GM21360 (cell line): Measurements from ENCODE around the gene RNF208.
A peak's percentile ranks its signal among the peaks of the same experiment; 100 is the strongest.
"Not testable (repeated sequence)": the region's sequence is repeated elsewhere in the genome, so short reads cannot be mapped to it uniquely, and the experiment has no call there.

Experiments used
- ATAC-seq: cut with Tn5 transposase; IDR thresholded peaks from one replicate; pipeline ENCODE4 v1.9.1; 2021; ENCODE audit warnings: mild to moderate bottlenecking, moderate library complexity; ENCODE audit not compliant: unreplicated experiment

The RNF208 gene

DNA sequence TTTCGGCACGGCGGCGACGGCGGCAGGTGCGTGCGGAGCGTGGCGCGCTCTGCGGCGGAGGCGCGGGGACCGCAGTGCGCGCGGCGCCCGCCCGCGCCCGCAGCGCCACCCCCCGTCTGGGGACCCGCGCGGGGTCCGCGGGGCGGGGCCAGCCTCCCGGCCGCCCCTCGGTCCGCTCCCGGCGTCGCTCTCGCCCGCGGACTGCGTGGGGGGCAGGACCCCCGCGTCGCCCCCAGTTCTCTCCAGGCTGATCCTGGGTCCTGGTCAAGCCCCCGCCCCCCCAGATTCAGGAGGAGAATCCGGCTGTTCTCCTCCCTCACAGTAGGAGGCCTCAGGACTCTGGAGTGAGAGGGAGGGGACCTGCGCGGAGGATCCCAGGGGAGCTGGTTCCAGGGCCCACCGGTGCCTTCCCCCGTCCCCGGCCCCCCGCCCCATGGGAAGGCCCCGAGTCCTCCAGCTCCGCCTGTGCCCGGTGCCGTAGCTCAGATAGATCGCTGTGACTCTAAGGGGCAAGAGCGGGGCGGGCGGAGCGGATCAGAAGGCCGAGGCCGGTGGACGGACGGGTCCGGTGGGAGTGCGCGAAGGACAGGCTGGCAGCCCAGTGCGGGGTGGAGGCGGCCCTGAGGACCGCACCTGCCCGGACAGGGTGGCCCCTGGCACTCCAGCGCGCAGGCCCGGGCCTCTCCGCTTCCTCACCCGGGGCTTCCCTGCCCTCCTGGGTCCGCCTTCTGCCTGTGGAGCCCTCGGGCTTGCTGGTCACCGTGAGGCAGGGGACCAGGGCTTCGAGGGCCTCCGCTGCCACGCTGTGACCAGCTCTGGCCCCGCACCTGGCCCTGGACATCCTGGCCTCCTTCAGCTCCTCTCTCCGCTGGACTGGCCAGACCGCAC, at the start of gene RNF208:
Gene RNF208, minus strand, starts transcription at position 51 of the 888 bp plus-strand sequence. CDS start 1,028 bp downstream, outside the sequence.
- no peak for ATAC-seq

GRCh38 chr9:137271696-137272076, 49.6 kb upstream of the RNF208 start:
- ATAC-seq = no peak

DNA sequence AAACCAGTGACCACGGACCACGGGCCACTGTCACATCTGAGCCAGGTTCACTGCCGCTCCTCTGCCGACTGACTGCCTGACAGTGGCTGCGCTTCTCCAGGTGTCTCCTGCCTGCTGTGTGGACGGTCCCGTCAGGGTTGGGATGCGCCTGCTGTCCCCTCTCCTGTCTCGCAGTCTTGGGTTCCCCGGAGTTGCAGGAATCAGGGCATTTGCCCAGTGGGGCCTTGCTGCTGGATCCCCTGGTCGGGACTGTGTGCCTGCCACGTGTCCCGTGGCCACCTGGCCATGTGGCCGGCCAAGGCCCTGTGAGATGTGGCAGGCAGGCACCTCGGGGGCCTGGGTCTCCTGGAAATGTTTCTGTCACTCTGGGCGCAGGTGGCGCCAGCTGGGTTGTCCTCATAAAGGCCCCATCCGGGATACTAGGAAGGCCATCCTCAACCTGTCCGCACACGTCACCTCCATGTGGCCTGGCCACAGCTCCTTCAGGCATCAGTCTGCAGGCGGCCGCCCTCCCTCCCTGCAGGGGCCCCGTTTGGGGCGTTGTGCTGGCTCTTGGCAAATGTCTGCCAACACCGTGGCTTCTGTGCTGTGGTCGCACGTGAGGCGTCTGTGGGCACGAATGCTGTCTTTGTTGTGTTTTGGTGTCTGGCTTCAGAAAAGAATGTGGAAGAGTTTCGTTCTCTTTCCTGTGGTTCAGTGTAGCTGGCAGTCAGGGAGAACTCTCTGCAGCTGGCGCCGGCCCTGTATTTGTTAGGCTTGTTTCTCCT, 49.1 kb upstream of the RNF208 start:
- ATAC-seq = no peak

DNA sequence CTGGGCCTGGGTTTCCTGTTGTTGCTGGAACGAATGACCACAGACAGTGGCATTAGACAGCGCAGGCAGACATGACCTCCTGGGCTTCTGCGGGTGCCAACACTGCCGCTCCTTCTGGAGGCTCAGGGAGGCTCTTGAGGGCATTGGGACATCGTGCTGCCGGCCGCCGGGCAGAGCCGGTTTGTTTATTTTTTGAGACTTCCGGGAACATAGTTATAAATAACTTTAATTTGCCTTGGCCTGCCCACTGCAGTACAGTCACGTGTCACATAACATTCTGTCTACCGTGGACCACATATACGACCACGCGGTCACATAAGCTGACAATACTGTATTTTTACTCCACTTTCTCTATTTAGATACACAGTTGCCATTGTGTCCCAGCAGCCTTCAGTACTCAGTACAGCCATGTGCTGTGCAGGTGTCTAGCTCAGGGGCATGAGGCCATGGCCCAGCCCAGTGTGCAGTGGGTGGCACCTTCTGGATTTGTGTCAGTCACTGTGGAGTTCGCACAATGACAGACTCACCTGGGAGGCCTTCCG, 47.3 kb upstream of the RNF208 start:
- ATAC-seq = no peak

DNA sequence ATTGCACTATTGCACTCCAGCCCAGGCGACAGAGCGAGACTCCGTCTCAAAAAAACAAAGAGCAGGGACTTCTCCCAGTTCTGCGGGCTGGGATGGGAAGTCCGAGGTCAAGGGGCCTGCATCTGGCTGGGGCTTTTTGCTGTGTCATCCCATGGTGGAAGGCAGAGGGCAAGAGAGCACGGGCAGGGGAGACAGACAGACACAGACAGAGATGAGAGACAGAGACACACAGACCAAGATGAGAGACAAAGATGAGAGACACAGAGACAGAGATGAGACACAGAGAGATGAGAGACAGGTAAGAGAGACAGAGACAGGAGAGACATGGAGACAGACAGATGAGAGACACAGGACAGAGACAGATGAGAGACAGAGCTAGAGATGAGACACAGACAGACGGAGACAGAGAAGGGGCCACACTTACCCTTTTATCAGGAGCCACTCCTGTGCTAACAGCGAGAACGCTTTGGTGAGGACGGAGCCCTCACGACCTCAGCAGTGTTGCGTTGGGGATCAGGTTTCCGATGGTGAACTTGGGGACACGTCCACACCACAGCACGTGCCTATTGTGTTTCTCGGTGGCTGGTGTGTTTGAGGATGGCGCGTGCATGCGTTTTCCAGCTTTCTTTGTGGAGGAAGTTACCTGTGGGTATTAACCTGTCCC, 46.6 kb upstream of the RNF208 start:
- ATAC-seq = no peak

DNA sequence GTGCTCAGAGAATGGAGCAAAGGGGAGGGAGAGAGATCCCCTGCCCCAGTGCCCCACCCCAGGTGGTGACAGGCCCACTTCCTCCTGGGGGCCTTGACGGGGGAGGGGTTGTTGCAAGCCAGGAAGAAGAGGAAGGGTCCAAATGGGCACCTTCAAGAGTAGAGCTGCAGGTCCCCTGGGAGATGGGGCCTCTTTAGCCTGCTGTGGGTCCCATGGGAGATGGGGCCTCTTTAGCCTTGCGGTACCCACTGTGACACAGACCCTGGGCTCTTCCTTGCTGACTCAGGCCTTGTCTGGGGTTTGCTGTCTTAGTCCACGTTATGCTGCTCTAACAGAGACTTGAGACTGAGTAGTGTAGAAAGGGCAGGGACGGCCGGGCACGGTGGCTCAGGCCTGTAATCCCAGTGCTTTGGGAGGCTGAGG, 45.9 kb upstream of the RNF208 start:
- ATAC-seq = no peak

GRCh38 chr9:137266585-137267453, 44.8 kb upstream of the RNF208 start:
- ATAC-seq = no peak

DNA sequence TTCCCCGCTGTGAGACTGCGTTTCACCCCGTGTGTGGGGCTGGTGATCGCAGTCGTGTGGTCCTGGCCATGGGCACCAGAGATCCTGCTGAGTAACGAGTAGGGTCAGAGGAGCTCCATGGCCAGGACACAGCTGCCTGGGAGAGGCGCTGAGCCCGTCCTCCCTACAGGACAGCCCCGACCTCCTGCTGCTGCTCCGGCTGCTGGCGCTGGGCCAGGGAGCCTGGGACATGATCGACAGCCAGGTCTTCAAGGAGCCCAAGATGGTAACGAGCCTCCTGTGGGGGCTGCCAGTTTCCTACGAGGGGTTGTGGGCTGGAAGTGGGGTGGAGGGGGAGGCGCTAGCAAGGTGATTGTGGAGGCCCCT, 44.1 kb upstream of the RNF208 start:
- ATAC-seq = no peak

- ATAC-seq = no peak
Observed at GRCh38 chr9:137265496-137266161, 43.6 kb upstream of the RNF208 start.

GRCh38 chr9:137264067-137264466, 42.0 kb upstream of the RNF208 start:
- ATAC-seq = no peak

DNA sequence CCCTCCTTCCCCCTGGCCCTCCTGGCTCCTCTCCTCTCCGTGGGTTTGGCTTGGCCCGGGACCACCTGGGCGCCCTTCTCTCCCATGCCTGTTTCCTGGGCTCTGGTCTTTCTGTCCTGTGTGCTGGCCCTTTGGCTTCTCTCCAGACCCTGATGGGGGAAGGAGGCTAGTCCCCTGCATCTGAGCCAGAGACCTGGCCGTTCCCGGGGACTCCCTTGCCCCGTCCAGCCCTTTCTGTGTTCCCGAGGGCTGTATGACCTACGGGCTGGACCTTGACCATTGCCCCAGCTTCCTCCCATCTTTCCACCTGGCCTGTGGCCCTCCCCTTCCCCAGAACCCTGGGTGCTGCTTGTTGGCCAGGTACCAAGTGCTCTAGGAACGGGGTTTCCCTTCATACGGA, 41.5 kb upstream of the RNF208 start:
- ATAC-seq = no peak

DNA sequence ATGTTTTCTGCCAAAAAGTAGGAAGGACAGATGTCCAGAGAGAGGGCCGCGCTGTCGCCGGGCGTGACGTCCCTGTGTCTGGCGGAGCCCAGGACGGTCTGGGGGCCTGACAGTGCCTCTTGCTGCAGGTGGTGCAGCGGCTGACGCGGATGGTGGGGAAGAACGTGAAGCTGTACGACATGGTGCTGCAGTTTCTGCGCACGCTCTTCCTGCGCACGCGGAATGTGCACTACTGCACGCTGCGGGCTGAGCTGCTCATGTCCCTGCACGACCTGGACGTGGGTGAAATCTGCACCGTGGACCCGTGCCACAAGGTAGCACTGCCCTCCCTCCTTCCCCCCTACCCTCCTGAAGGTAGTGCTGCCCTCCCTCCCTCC, 40.9 kb upstream of the RNF208 start:
- no peak for ATAC-seq

DNA sequence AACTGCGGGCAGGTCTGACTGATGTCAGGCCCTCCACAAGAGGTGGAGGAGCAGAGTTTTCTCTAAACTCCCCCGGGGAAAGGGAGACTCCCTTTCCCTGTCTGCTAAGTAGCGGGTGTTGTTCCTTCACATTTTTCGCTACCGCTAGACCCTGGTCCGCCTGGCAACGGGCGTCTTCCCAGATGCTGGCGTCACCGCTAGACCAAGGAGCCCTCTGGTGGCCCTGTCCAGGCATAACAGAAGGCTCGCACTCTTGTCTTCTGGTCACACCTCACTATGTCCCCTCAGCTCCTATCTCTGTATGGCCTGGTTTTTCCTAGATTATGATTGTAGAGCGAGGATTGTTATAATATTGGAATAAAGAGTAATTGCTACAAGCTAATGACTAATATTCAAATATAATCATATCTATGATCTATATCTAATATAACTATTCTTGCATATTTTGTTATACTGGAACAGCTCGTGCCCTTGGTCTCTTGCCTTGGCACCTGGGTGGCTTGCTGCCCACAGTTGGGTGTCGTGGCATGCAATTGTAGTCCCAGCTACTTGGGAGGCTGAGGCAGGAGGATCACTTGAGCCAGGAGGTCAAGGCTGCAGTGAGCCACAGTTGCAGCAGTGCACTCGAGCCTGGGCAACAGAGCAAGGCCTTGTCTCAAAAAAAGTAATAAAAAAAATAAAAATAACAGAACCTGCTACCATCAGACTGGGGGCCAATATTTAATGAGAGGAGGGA, 40.3 kb upstream of the RNF208 start:
- ATAC-seq = not testable (repeated sequence)

DNA sequence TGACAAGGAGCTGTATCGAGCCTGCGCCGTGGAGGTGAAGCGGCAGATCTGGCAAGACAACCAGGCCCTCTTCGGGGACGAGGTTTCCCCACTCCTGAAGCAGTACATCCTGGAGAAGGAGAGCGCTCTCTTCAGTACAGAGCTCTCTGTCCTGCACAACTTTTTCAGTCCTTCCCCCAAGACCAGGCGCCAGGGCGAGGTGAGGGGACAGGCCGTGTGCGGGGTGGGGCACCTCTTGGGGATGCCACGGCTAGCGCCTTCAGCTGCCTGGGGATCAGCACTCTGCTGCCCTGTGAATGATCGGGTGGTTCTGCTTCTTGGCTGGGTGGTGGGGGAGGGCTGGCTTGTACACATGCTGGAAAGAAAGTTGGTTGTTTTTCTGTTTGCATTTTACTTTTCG, 34.8 kb upstream of the RNF208 start:
- no peak for ATAC-seq

DNA sequence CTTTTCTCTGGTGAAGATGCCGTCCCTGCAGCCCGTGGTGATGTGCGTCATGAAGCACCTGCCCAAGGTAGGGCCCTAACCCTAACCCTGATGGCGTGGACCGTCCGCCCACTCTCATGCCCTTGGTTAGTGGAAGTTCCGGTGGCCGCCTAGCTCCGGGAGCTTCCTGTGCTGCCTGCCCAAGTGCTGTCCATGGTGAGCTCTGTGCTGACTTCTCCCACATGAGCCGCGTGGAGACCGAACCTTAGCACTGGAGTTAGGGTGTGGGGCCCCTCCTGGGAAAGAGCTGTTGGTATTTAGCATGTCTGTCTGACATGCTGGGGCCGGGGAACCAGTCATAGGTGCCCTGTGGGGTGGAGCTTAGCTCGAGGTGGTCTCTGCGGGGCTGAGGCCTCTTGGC, 34.3 kb upstream of the RNF208 start:
- ATAC-seq = no peak

DNA sequence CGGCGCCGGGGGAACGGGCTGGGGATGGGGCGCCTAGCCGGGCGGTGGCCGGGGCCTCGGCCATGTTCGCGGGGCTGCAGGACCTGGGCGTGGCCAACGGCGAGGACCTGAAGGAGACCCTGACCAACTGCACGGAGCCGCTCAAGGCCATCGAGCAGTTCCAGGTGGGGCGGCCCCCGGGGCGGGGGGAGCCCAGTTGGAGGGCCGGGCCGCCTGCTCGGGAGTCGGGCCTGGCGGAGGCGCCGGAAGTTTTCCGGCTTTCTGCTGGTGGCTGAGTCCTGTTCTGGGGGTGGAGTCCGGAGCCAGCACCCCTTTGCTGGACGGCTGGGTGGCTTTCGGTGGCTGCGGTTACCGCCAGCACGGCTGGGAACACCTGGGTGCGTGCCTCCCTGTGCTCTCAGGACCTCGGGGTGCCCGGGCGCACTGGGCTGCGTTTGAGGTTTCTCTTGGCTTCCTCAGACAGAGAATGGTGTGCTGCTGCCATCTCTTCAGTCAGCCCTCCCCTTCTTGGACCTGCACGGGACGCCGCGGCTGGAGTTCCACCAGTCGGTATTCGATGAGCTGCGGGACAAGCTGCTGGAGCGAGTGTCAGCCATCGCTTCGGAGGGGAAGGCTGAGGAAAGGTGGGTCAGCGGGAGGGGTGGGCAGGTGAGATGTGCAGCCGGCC, 33.5 kb upstream of the RNF208 start:
- peak; percentile 5 for ATAC-seq

DNA sequence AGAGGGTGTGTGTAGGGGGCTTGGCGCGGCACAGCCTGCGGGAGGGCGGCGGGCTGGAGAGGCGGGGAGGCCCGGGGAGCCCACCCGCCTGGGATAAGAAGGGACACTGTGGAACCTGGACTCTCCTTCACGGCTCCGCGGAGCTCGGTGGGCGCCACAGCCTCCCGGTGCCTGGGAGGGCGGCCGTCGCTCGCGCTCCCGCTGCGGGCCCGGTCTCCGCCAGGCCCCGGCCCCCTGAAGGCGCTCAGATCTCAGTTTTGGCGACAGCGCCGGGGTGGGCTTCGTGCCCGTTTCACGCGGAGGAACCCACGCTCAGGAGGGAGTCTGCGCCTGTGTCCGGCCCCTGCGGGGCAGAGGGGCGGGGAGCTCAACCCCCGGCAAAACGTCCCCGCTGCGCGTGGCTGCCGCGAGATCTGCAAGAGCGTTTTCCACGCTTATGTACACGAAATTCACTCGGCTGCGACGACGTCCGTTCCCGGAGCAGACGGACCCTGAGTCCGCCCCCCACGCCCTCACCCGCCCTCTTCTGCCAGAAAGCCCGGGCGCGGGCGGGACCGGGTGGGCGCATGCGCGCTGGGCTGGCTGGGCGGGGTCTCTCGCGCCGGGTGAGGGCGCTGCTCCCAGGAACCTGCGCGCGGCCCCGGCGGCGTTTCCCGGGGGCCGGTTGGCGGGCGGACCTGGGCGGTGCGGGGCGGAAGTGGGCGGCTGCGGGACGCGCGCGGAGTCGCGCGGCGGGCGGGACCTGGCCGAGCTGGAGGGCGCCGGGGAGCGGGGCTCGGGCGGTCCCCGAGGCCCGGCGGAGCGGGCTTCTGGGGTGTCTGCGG, 32.8 kb upstream of the RNF208 start, which contains the start of gene NELFB:
Gene NELFB, plus strand, starts transcription at position 704 of the 824 bp plus-strand sequence.
- ATAC-seq = peak; percentile 65
